ENCODE data around the gene RTN4R. TPM values are rescaled to one million over a fixed set of nuclear protein-coding genes. Genes with fewer than 3 reads are reported as not detected.
A peak's percentile ranks its signal among the peaks of the same experiment; 100 is the strongest.

The RTN4R gene
- total RNA-seq, 2 donors from 2014 or later = 1.4 to 1.8 TPM

DNA sequence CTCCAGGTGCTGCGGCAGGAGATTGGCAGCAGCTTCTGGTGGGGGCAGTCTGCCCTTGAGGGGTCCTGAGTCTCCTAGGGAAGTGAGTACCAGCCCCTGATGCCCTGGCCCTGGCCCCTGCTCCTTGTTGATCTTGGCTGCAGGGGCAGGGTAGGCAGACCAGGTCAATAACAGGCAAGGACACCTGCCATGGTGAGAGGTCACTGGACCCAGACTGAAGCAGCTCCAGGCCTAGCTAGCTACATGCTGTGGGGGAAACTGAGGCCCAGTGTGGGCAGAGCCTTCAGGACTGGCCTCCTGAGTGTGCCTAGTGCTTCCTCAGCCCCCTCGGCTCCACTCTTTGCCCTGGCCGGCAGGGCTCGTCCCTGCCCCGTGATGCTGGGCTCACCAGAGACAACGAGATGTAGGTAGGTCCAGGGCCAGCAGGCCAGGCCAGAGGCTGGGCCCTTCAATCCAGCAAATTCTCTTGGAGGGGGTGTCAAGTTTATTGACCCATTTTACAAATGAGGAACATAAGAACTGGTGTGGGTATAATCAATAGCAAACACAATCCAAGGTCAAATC is 20.4 kb downstream of the RTN4R start:
- no peak for ATAC-seq
- intact Hi-C loops (cut with DNase I) = no loop called here
- DNase-seq = no peak

- intact Hi-C loops (cut with DNase I) = no loop called here
- ATAC-seq (peak; percentile 10 to 43), DNase-seq (peak; percentile 78)
Observed at GRCh38 chr22:20247010-20247505, 21.1 kb downstream of the RTN4R start.

- intact Hi-C loops (cut with DNase I) = no loop called here
- DNase-seq (no peak), ATAC-seq (no peak)
Observed at GRCh38 chr22:20246368-20247009, 21.6 kb downstream of the RTN4R start.

GRCh38 chr22:20245577-20246367 is 22.3 kb downstream of the RTN4R start:
- intact Hi-C loops (cut with DNase I) = no loop called here
- no peak for DNase-seq

DNA sequence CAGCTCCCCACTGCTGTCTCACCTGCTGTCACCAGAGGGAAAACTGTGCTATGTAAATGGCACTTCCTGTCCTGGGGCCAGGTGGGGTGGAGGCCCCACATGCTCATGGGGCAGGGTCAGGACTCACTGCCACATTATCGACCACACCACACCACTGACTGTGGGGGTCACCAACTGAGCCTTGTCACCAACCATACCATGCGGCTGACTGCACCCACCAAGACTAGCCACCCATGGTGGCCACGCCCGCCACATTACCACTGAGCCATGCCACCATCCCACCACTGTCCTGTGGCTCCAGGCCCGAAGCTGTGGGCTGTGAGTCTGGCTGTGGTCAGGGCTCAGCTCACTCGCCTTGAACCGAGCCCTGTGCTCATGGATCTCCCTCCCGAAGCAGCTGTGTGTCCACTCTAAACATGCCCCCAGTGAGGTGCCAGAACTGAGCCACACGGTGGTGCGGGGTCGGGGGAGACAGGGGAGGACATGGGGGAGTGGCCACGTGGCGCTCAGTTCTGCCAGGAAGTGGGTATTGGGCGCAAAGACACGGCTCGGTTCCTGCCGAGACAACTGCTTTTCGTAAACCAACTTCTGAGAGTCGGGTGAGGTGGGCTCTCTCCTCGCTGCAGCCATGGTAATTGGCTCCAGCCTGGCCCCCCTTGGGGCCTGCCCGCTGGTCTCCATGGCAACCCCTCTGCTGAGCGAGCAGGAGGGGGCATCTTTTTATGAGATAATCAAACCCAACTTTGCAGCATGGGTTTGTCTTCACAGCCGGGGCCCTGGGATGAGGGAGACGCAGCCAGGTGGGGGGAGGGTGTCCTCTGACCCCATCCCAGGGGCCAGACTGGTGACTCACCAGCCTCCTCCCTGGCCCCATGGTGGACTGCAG is 23.2 kb downstream of the RTN4R start:
- intact Hi-C loops (cut with DNase I) = no loop called here
- ATAC-seq (no peak), DNase-seq (no peak)

More at GRCh38 chr22:20245577-20246367, 22.3 kb downstream of the RTN4R start:
- no peak for ATAC-seq

GRCh38 chr22:20244250-20244648 is 23.9 kb downstream of the RTN4R start:
- no peak for DNase-seq
- intact Hi-C loops (cut with DNase I) = no loop called here

GRCh38 chr22:20243537-20244249 is 24.4 kb downstream of the RTN4R start:
- ATAC-seq (peak; percentile 83 to 87), DNase-seq (peak; percentile 83)
- intact Hi-C loops (cut with DNase I) = no loop called here

More at GRCh38 chr22:20244250-20244648, 23.9 kb downstream of the RTN4R start:
- ATAC-seq = no peak

- DNase-seq = no peak
- no peak for ATAC-seq
- intact Hi-C loops (cut with DNase I) = no loop called here
Observed at GRCh38 chr22:20243176-20243536, 25.0 kb downstream of the RTN4R start.

- ATAC-seq (no peak), DNase-seq (no peak)
- intact Hi-C loops (cut with DNase I) = no loop called here
Observed at GRCh38 chr22:20242393-20243175, 25.5 kb downstream of the RTN4R start.

DNA sequence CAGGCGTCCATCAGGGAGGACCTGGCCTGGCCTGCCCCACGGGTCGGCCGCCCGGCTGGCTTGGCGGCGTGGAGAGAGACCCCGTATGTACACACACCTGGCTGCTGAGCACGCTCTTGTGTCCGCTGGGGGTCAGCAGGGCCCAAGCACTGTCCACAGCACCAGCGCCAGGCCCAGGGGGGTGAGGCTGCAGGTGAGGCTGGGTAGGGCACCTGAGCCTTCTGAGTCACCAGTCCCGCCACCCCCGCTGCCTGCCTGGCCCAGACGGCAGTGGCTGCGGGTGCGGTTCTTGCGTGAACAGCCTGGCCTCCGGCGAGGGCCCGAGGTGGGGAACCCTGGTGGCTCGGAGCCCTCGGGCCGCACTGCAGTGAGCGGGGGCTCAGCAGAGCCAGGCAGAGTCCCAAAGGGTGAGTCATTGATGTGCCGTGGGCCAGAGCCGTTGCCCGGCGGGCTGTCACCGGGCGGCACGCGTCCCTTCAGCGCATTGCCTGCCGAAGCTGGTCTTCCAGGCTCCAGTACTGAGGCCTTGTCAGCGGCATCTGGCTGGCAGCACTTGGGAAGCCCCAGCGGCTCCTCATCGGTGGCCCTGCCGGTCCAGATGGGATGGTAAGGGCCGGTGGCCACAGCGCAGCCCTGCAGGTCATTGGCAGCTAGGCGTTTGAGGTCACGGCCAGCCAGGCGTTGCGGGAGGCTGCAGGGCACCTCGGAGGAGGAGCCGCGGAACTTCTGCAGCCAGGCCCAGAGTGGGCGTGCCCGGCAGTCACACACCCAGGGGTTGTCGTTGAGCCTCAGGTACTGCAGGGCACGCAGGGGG is 26.3 kb downstream of the RTN4R start:
- DNase-seq (no peak), ATAC-seq (no peak)
- intact Hi-C loops (cut with DNase I) = no loop called here

DNA sequence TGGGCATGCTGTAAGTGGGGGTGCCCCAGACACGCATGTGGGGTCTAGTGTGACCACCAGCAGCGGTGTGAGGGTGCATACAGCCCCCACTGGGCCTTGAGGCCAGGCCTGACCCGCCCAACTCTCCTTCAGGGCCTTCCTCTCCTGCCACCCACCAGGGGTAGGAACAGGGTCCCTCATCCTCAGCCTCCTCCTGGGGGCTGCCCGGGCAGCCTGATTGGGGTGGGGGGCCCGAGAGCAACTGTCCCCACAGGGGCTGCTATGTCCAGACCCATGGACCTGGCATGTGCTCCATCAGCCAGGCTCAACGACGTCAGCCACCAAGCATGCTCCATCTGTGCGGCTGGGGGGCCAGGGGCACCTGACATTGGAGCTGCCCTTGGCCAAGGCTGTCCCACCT is 27.2 kb downstream of the RTN4R start:
- intact Hi-C loops (cut with DNase I) = no loop called here
- ATAC-seq = no peak

DNA sequence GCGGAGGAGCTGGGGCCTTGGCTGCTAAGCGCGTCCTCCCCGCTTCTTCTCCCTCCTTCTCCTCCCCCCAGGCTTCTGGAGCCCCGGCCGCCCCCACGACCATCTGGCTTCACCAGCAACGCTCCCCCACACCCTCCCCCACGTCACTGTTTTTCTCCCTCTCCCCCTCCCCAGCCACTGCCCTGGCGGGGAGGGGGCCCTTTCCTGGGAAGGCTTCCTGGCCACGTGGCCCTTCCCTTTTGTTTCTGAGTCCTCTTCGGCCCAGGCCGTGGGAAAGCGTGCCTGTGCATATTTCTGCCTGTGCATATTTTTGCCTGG is 27.7 kb downstream of the RTN4R start:
- DNase-seq = no peak
- intact Hi-C loops (cut with DNase I) = no loop called here
- no peak for ATAC-seq

More for the DNA sequence above, 27.2 kb downstream of the RTN4R start:
- DNase-seq = no peak

- intact Hi-C loops (cut with DNase I) = no loop called here
- no peak for ATAC-seq
- DNase-seq = no peak
Observed at GRCh38 chr22:20239676-20240446, 28.3 kb downstream of the RTN4R start.

- ATAC-seq = peak; percentile 51 to 64
- intact Hi-C loops (cut with DNase I) = no loop called here
- peak; percentile 67 for DNase-seq
Observed at GRCh38 chr22:20238901-20239675, 29.0 kb downstream of the RTN4R start.

DNA sequence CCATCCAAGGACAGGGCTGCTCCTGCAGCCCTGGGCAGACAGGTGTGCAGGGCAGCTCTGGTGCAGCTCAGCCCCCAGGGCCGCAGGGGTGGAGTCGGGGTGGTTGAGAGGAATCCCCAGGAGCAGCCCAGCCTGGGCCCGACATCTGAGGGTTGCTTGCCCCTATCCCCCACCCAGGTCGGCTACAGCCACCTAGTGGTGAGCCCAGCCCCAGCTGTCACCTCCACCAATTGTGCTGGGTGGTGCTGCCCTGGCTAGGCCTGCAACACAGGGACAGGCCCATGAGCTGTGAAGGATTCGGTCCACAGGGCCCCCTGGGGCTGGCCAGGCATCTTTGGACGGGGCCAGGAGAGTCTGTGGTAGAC is 29.6 kb downstream of the RTN4R start:
- ATAC-seq = peak; percentile 40 to 62
- intact Hi-C loops (cut with DNase I) = no loop called here
- no peak for DNase-seq

Measured in left cardiac atrium (tissue), 4 donors.